Ishikawa (cell line): ENCODE data around the gene PLCD1.

Experiments
- CEBPB ChIP-seq: IDR thresholded peaks from 2 replicates; pipeline ENCODE4 v1.6.1; 2012
- CREB1 ChIP-seq: IDR thresholded peaks from 2 replicates; pipeline ENCODE4 v1.6.1; 2012; ENCODE audit warnings: low read depth
- EGR1 ChIP-seq: IDR thresholded peaks from 2 replicates; pipeline ENCODE4 v1.6.1; 2012
- EP300 ChIP-seq: IDR thresholded peaks from 2 replicates; pipeline ENCODE4 v1.6.1; 2012; ENCODE audit warnings: borderline replicate concordance
- FOXM1 ChIP-seq: IDR thresholded peaks from 2 replicates; pipeline ENCODE4 v1.6.1; 2012; ENCODE audit warnings: low read depth, borderline replicate concordance
- MAX ChIP-seq: IDR thresholded peaks from 2 replicates; pipeline ENCODE4 v1.6.1; 2012
- NFIC ChIP-seq: IDR thresholded peaks from 2 replicates; pipeline ENCODE4 v1.6.1; 2012
- RAD21 ChIP-seq: IDR thresholded peaks from 2 replicates; pipeline ENCODE4 v1.6.1; 2012; ENCODE audit warnings: low read depth
- REST ChIP-seq: IDR thresholded peaks from 2 replicates; pipeline ENCODE4 v1.6.1; 2012; ENCODE audit warnings: low read depth, mild to moderate bottlenecking
- TAF1 ChIP-seq: IDR thresholded peaks from 2 replicates; pipeline ENCODE4 v1.6.1; 2012; ENCODE audit warnings: low read depth, mild to moderate bottlenecking
- TCF12 ChIP-seq: IDR thresholded peaks from 2 replicates; pipeline ENCODE4 v1.6.1; 2012; ENCODE audit warnings: low read depth
- TEAD4 ChIP-seq: IDR thresholded peaks from 2 replicates; pipeline ENCODE4 v1.6.1; 2012
- USF1 ChIP-seq: IDR thresholded peaks from 2 replicates; pipeline ENCODE4 v1.6.1; 2012
- YY1 ChIP-seq: IDR thresholded peaks from 2 replicates; pipeline ENCODE4 v1.6.1; 2012; ENCODE audit warnings: low read depth
- ZBTB7A ChIP-seq: IDR thresholded peaks from 2 replicates; pipeline ENCODE4 v1.6.1; 2012; ENCODE audit warnings: low read depth

Gene PLCD1

GRCh38 chr3:38046821-38047220 lies 17.4 kb upstream of the PLCD1 start:
- TF ChIP-seq CEBPB = no peak
- no peak for TF ChIP-seq TCF12
- no peak for TF ChIP-seq YY1
- no peak for TF ChIP-seq EGR1
- TF ChIP-seq TEAD4 = no peak
- no peak for TF ChIP-seq EP300
- no peak for TF ChIP-seq RAD21
- TF ChIP-seq REST = no peak
- TF ChIP-seq TAF1 = no peak
- no peak for TF ChIP-seq CREB1
- TF ChIP-seq NFIC = no peak
- TF ChIP-seq USF1 = no peak
- TF ChIP-seq MAX = no peak
- TF ChIP-seq ZBTB7A = no peak
- no peak for TF ChIP-seq FOXM1

GRCh38 chr3:38046027-38046426 lies 16.6 kb upstream of the PLCD1 start:
- TF ChIP-seq TAF1 (no peak), YY1 (no peak), ZBTB7A (no peak), REST (no peak), CEBPB (no peak), NFIC (no peak), EGR1 (no peak), TEAD4 (no peak), USF1 (no peak), CREB1 (no peak), MAX (no peak), RAD21 (no peak), FOXM1 (no peak)

GRCh38 chr3:38043486-38043885 lies 14.0 kb upstream of the PLCD1 start:
- TF ChIP-seq TCF12 (no peak), FOXM1 (no peak), CEBPB (no peak), EGR1 (no peak), USF1 (no peak), RAD21 (no peak), EP300 (no peak), REST (no peak), NFIC (no peak), ZBTB7A (no peak), MAX (no peak), CREB1 (no peak), YY1 (no peak), TAF1 (no peak), TEAD4 (no peak)

- no peak for TF ChIP-seq USF1
- TF ChIP-seq EGR1 = no peak
- TF ChIP-seq CEBPB = no peak
- TF ChIP-seq TCF12 = no peak
- TF ChIP-seq REST = no peak
- no peak for TF ChIP-seq TAF1
- TF ChIP-seq TEAD4 = no peak
These were observed 11.0 kb upstream of the PLCD1 start for GRCh38 chr3:38040401-38040800.
